GM12878 (cell line): ENCODE results near the gene PHB1. TPM values are rescaled to one million over a fixed set of nuclear protein-coding genes. Genes with fewer than 3 reads are reported as not detected.

Experiments
- ATAC-seq: fragments of 200-7000 bp; cut with Tn5 transposase; 3 replicates; pipeline ENCODE4 v1.9.1; 2020; ENCODE audit warnings: mild to moderate bottlenecking, moderate library complexity
- BruUV-seq: library from RNA; stranded (reverse); fragments of 400-500 nt; replicated peaks from 2 replicates; lab custom pipeline; 2021; lab: Mats Ljungman, UMichigan
- CTCF ChIA-PET: fragments of 300-600 bp; sonication (Branson Sonifier 250); formaldehyde crosslinking; extraction: SDS; loops from one replicate; lab custom pipeline; 2021; ENCODE audit warnings: inconsistent platforms; lab: Yijun Ruan, JAX
- POLR2A ChIA-PET: fragments of 350-600 bp; formaldehyde crosslinking; extraction: SDS; loops from one replicate; lab custom pipeline; 2021; ENCODE audit warnings: inconsistent platforms; lab: Charles Lee
- RAD21 ChIA-PET: fragments of 300-600 bp; sonication (Branson Sonifier 250); formaldehyde crosslinking; loops from one replicate; lab custom pipeline; 2023; ENCODE audit warnings: antibody characterized with exemption; ENCODE audit not compliant: unreplicated experiment; lab: Charles Lee
- SMC1A ChIA-PET: fragments of 300-600 bp; sonication (Branson Sonifier 250); formaldehyde crosslinking; loops from one replicate; lab custom pipeline; 2023; ENCODE audit not compliant: unreplicated experiment, uncharacterized antibody; lab: Charles Lee
- DNase-seq: peaks from one replicate; pipeline ENCODE4 v3.0.0-alpha.2; 2011; ENCODE audit warnings: low read depth, low spot score
- FAIRE-seq: peaks from 3 replicates; lab custom pipeline; 2011; peaks lifted over from hg19 to GRCh38; lab: Jason Lieb, UNC
- H2AFZ ChIP-seq: 2 replicates; pipeline ENCODE4 v1.6.0; 2011; ENCODE audit warnings: low read depth, low read length, control low read depth; ENCODE audit not compliant: control insufficient read depth
- H3K27ac ChIP-seq: 2 replicates; pipeline ENCODE4 v1.5.1; 2011; ENCODE audit warnings: control low read depth; ENCODE audit not compliant: control insufficient read depth, insufficient read depth
- H3K27me3 ChIP-seq, 2 experiments: replicated peaks in 1 of 2; 2 replicates each; pipeline versions ENCODE4 v1.6.0 to v1.6.1; 2011; ENCODE audit warnings: low read length in 1 of 2; ENCODE audit not compliant: control insufficient read depth in 2 of 2, insufficient read depth in 2 of 2
- H3K36me3 ChIP-seq, 2 experiments: 2 replicates each; pipeline ENCODE4 v1.5.1; 2011; ENCODE audit warnings: low read length in 1 of 2; ENCODE audit not compliant: control insufficient read depth in 2 of 2, insufficient read depth in 2 of 2
- H3K4me1 ChIP-seq: 2 replicates; pipeline ENCODE4 v1.6.1; 2011; ENCODE audit warnings: mild to moderate bottlenecking, low read length, moderate library complexity, mixed read lengths; ENCODE audit not compliant: control insufficient read depth, insufficient read depth
- H3K4me2 ChIP-seq: 2 replicates; pipeline ENCODE4 v1.6.0; 2011; ENCODE audit warnings: control low read depth; ENCODE audit not compliant: control insufficient read depth, insufficient read depth
- H3K4me3 ChIP-seq: fragments of 200-600 bp; sonication (generic); 2 replicates; pipeline ENCODE4 v1.5.1; 2016
- H3K79me2 ChIP-seq: 2 replicates; pipeline ENCODE4 v1.6.0; 2011; ENCODE audit warnings: low read length; ENCODE audit not compliant: control insufficient read depth, insufficient read depth
- H3K9ac ChIP-seq: 2 replicates; pipeline ENCODE4 v1.8.0; 2011; ENCODE audit warnings: low read length, control low read depth, mixed read lengths; ENCODE audit not compliant: control insufficient read depth, insufficient read depth
- H3K9me3 ChIP-seq: replicated peaks from 3 replicates; pipeline ENCODE4 v1.5.1; 2011; ENCODE audit warnings: mild to moderate bottlenecking, low read length; ENCODE audit not compliant: control insufficient read depth, insufficient read depth
- H4K20me1 ChIP-seq: 2 replicates; pipeline ENCODE4 v1.6.0; 2011; ENCODE audit not compliant: control insufficient read depth, insufficient read depth
- BCL11A ChIP-seq: IDR thresholded peaks from 2 replicates; pipeline ENCODE4 v1.6.1; 2011; ENCODE audit warnings: low read depth, low read length
- BCL3 ChIP-seq: IDR thresholded peaks from 2 replicates; pipeline ENCODE4 v1.6.1; 2011; ENCODE audit warnings: borderline replicate concordance, low read depth, mild to moderate bottlenecking, moderate library complexity, low read length; ENCODE audit not compliant: insufficient read depth, poor library complexity, severe bottlenecking
- BMI1 ChIP-seq: fragments of 450-650 bp; IDR thresholded peaks from 2 replicates; pipeline ENCODE4 v1.6.1; 2016; ENCODE audit warnings: mild to moderate bottlenecking, moderate library complexity, borderline replicate concordance
- CEBPZ ChIP-seq: fragments of 150-350 bp; IDR thresholded peaks from 2 replicates; pipeline ENCODE4 v1.6.1; 2016; ENCODE audit warnings: low read depth, low read length
- EP300 ChIP-seq, 2 experiments: fragments of 150-350 bp in 1 of 2; IDR thresholded peaks; 2 replicates each; pipeline ENCODE4 v1.6.1; 2011 to 2012; ENCODE audit warnings: low read depth in 2 of 2, low read length in 2 of 2, borderline replicate concordance in 1 of 2, improper control_type of control experiment in 1 of 2, inconsistent platforms in 1 of 2; ENCODE audit not compliant: control insufficient read depth in 1 of 2
- GABPA ChIP-seq: IDR thresholded peaks from 2 replicates; pipeline ENCODE4 v1.6.1; 2014; ENCODE audit warnings: antibody characterized with exemption, low read depth, mild to moderate bottlenecking, inconsistent platforms
- HDAC6 ChIP-seq: fragments of 200-600 bp; sonication (generic); IDR thresholded peaks from one replicate; pipeline ENCODE4 v1.8.0; 2017; ENCODE audit warnings: antibody characterized with exemption; ENCODE audit not compliant: unreplicated experiment
- HDGF ChIP-seq: fragments of 450-650 bp; IDR thresholded peaks from 2 replicates; pipeline ENCODE4 v1.6.1; 2016; ENCODE audit warnings: antibody characterized with exemption
- MEF2B ChIP-seq: fragments of 450-650 bp; IDR thresholded peaks from 2 replicates; pipeline ENCODE4 v1.6.1; 2018; ENCODE audit warnings: mild to moderate bottlenecking, moderate library complexity; ENCODE audit not compliant: partially characterized antibody, poor library complexity, severe bottlenecking
- MYC ChIP-seq: IDR thresholded peaks from 2 replicates; pipeline ENCODE4 v1.6.1; 2011; ENCODE audit warnings: mild to moderate bottlenecking, low read length, moderate library complexity, inconsistent platforms; ENCODE audit not compliant: insufficient read depth, insufficient replicate concordance, insufficient read length, severe bottlenecking
- POLR2AphosphoS5 ChIP-seq: IDR thresholded peaks from 2 replicates; pipeline ENCODE4 v1.6.1; 2011; ENCODE audit warnings: mild to moderate bottlenecking, low read length, inconsistent platforms
- TARDBP ChIP-seq: IDR thresholded peaks from 2 replicates; pipeline ENCODE4 v1.6.1; 2016; ENCODE audit warnings: borderline replicate concordance
- WGBS: methylation state at CpG from one replicate; pipeline ENCODE4 v1.1.6; 2016; ENCODE audit warnings: low lambda C conversion rate; ENCODE audit not compliant: insufficient replicate concordance, insufficient coverage; ENCODE audit errors: missing lambda C conversion rate; 5-methylcytosine and 5-hydroxymethylcytosine counted together
- in situ Hi-C: fragments of 300-500 bp; cut with MboI; formaldehyde crosslinking; loops from 9 replicates; pipeline ENCODE4 v1.14.3; 2018; ENCODE audit warnings: mixed read lengths
- intact Hi-C: fragments of 100-400 bp; cut with micrococcal nuclease; formaldehyde crosslinking; loops from one replicate; pipeline ENCODE4 v1.14.2; 2022; ENCODE audit not compliant: unreplicated experiment
- polyA plus RNA-seq, 11 experiments: library from polyadenylated mRNA; depleted of rRNA in 4 of 11; unstranded in 6 of 11; stranded (reverse) in 5 of 11; fragments of >200 nt; fragmentation: Nextera tagmentation in 4 of 11; fragmentation: Illumina TruSeq in 1 of 11; extraction: Ambion mirVana in 4 of 11; extraction: Trizol in 1 of 11; gene quantifications; 1 replicate in 1 of 11; 2 replicates in 10 of 11; pipeline versions ENCODE4 v1.2.1 to v1.2.3, GENCODE V29; 2011 to 2016; ENCODE audit warnings: inconsistent platforms in 2 of 11, missing spikeins in 2 of 11, low read depth in 1 of 11
- total RNA-seq, 4 experiments: library from RNA; depleted of rRNA in 3 of 4; stranded (reverse); fragments of >200 nt in 3 of 4; fragmentation: Illumina TruSeq in 1 of 4; extraction: Trizol in 1 of 4; gene quantifications; 2 replicates each; pipeline versions ENCODE4 v1.2.1 to v1.2.3, GENCODE V29; 2013 to 2021

The PHB1 gene
- total and polyA plus RNA-seq, 10 of the 15 experiments (the other 5 are each of a cell fraction or from before 2014, with no cell fraction given), result 117 to 466 (median 248) TPM

GRCh38 chr17:49386373-49386772, 28.3 kb downstream of the PHB1 start:
- TF ChIP-seq BMI1, result no peak
- no peak for TF ChIP-seq TARDBP
- Histone ChIP-seq H4K20me1 (no peaks in the 10 kb centered on the region), H3K4me1 (peaks cover 39% of the 10 kb centered on the region), H3K36me3 (no peaks in the 10 kb centered on the region), H3K4me3 (no peak overlapping the region), H3K79me2 (no peaks in the 10 kb centered on the region), H2AFZ (no peak overlapping the region), H3K9ac (no peak overlapping the region), H3K27ac (no peak overlapping the region), H3K27me3 (no peaks in the 10 kb centered on the region; a peak in 1 of 4 replicates), H3K9me3 (no peaks in the 10 kb centered on the region), H3K4me2 (no peak overlapping the region)
- intact Hi-C loops (no loop called here), in situ Hi-C loops (no loop called here)
- POLR2A ChIA-PET, result no interaction called here
- ATAC-seq (no peak), FAIRE-seq (no peak), DNase-seq (no peak)
- WGBS, result 97% methylated on average over 10 of the region's 10 CpGs
- CTCF ChIA-PET, result interaction anchor here (3.9 to 7.4 kb wide), 2 partner anchors 18 to 70 kb away, joined by 19 to 71 read pairs; no protein-coding TSS in a partner anchor
- RAD21 ChIA-PET, result no interaction called here
- SMC1A ChIA-PET, result interaction anchor here (0.6 to 2.9 kb wide), 2 partner anchors 70 to 93 kb away, joined by 3 to 10 read pairs; no protein-coding TSS in a partner anchor
- no TSS peak for BruUV-seq

- ATAC-seq (no peak), DNase-seq (no peak), FAIRE-seq (no peak)
- Histone ChIP-seq H3K9me3 (no peaks in the 10 kb centered on the region), H3K27me3 (no peaks in the 10 kb centered on the region; a peak in 1 of 4 replicates), H3K36me3 (no peaks in the 10 kb centered on the region), H4K20me1 (no peaks in the 10 kb centered on the region), H2AFZ (no peak overlapping the region), H3K79me2 (no peaks in the 10 kb centered on the region), H3K4me2 (no peak overlapping the region), H3K27ac (no peak overlapping the region), H3K4me1 (peaks cover 26% of the 10 kb centered on the region), H3K4me3 (no peak overlapping the region), H3K9ac (no peak overlapping the region)
- ChIA-PET RAD21 (no interaction called here), SMC1A (interaction anchor here (0.9 to 2.9 kb wide), 2 partner anchors 16 to 68 kb away, joined by 3 to 10 read pairs; no protein-coding TSS in a partner anchor), POLR2A (no interaction called here), CTCF (interaction anchor here (1.4 to 3.9 kb wide), 2 partner anchors 15 to 16 kb away, joined by 4 to 19 read pairs; no protein-coding TSS in a partner anchor)
- 82% methylated on average over 4 of the region's 4 CpGs for WGBS
- intact Hi-C loops, result no loop called here
- in situ Hi-C loops, result no loop called here
- BruUV-seq, result no TSS peak
- TF ChIP-seq HDAC6 (no peak), MEF2B (no peak), POLR2AphosphoS5 (no peak), BCL3 (no peak), CEBPZ (no peak), HDGF (no peak), GABPA (no peak), MYC (no peak), EP300 (IDR thresholded peaks at IDR 0.05; ENCODE audit: borderline replicate concordance in 1 of 2, control insufficient read depth in 1 of 2, low read depth in 2 of 2, low read length in 2 of 2) (no peak), BCL11A (no peak)
These were observed 29.7 kb downstream of the PHB1 start for GRCh38 chr17:49384951-49385350.
